Spleen (tissue), 11 donors: ENCODE data around the gene LRRC75A. TPM values are rescaled to one million over a fixed set of nuclear protein-coding genes. Genes with fewer than 3 reads are reported as not detected.
"Not testable (repeated sequence)": the region's sequence is repeated elsewhere in the genome, so short reads cannot be mapped to it uniquely, and the experiment has no call there.

ENCODE experiments used
- DNase-seq: peaks from one replicate; pipeline ENCODE4 v3.0.0-alpha.2; 2020
- H3K27ac ChIP-seq, 8 donors: fragments of 200-600 bp; sonication (generic) in 7 of 8; 1 replicate in 4 of 8; 2 replicates in 4 of 8; pipeline versions ENCODE4 v1.5.0 to v1.8.0; 2016 to 2021; ENCODE audit warnings: inconsistent platforms in 4 of 8, mild to moderate bottlenecking in 4 of 8, moderate library complexity in 1 of 8
- H3K27me3 ChIP-seq, 7 donors: fragments of 200-600 bp; sonication (generic) in 6 of 7; replicated peaks in 1 of 7; 1 replicate in 4 of 7; 2 replicates in 3 of 7; pipeline versions ENCODE4 v1.5.0 to v1.8.0; 2016 to 2021; ENCODE audit warnings: inconsistent platforms in 3 of 7, mild to moderate bottlenecking in 1 of 7
- H3K36me3 ChIP-seq, 6 donors: fragments of 200-600 bp; sonication (generic) in 5 of 6; 1 replicate in 4 of 6; 2 replicates in 2 of 6; pipeline versions ENCODE4 v1.5.0 to v1.8.0; 2016 to 2021; ENCODE audit warnings: inconsistent platforms in 2 of 6
- H3K4me1 ChIP-seq, 6 donors: fragments of 200-600 bp; sonication (generic) in 5 of 6; 1 replicate in 3 of 6; 2 replicates in 3 of 6; pipeline versions ENCODE4 v1.5.0 to v1.8.0; 2016 to 2021; ENCODE audit warnings: inconsistent platforms in 3 of 6
- H3K4me3 ChIP-seq, 8 donors: fragments of 200-600 bp; sonication (generic) in 7 of 8; 1 replicate in 4 of 8; 2 replicates in 4 of 8; pipeline versions ENCODE4 v1.5.0 to v1.8.0; 2016 to 2021; ENCODE audit warnings: inconsistent platforms in 4 of 8, mild to moderate bottlenecking in 4 of 8, moderate library complexity in 2 of 8
- H3K9me3 ChIP-seq, 8 donors: fragments of 200-600 bp; sonication (generic) in 7 of 8; 1 replicate in 4 of 8; 2 replicates in 4 of 8; pipeline versions ENCODE4 v1.5.0 to v1.8.0; 2016 to 2021; ENCODE audit warnings: inconsistent platforms in 4 of 8
- POLR2A ChIP-seq, 3 donors: fragments of 450-650 bp; IDR thresholded peaks; one replicate each; pipeline ENCODE4 v1.5.1; 2017; ENCODE audit warnings: antibody characterized with exemption in 3 of 3, mild to moderate bottlenecking in 1 of 3
- POLR2AphosphoS5 ChIP-seq, 3 donors: sonication (generic); formaldehyde crosslinking; IDR thresholded peaks; one replicate each; pipeline ENCODE4 v1.5.1; 2017; ENCODE audit warnings: antibody characterized with exemption in 3 of 3
- WGBS, 5 donors: extraction: QIAGEN DNeasy Blood & Tissue Kit in 3 of 5; methylation state at CpG; one replicate each; pipeline versions ENCODE4 v1.1.5 to v1.1.7; 2013 to 2018; 5-methylcytosine and 5-hydroxymethylcytosine counted together
- intact Hi-C: fragments of 100-400 bp; cut with DNase I; formaldehyde crosslinking; loops from one replicate; pipeline ENCODE4 v1.15.0; 2023; ENCODE audit warnings: low total_unique reads
- polyA plus RNA-seq, 3 donors: library from polyadenylated mRNA; stranded (reverse); fragments of 200-250 nt; gene quantifications; one replicate each; pipeline ENCODE4 v1.2.1, GENCODE V29; 2013
- total RNA-seq, 7 donors: library from RNA; depleted of rRNA in 3 of 7; stranded (reverse); fragments of >200 nt in 3 of 7; fragmentation: NEBNext Ultra II Directional in 4 of 7; extraction: Animal tissue kit (Norgen Biotek cat#: 25700) in 4 of 7; gene quantifications; one replicate each; pipeline versions ENCODE4 v1.1.0 to v1.2.1, GENCODE V29; 2016 to 2021
- TF ChIP-seq, protein P1 (sequence below), 11 experiments: fragments of 200-600 bp in 7 of 11; fragments of 450-650 bp in 4 of 11; sonication (generic) in 4 of 11; IDR thresholded peaks in 8 of 11; conservative IDR thresholded peaks in 3 of 11; 1 replicate in 7 of 11; 2 replicates in 4 of 11; pipeline versions ENCODE4 v1.4.0 to v1.8.0; 2016 to 2021; ENCODE audit warnings: antibody characterized with exemption in 11 of 11, inconsistent platforms in 4 of 11, mild to moderate bottlenecking in 1 of 11
- donor health status: healthy with polysubstance abuse.
- donor health status: DM: no; HTN: no; CAD: no; lungs with moderate emphysema.
- donor health status: DM: no; HTN: no; CAD: no.
- donor health status: Bipolar disorder and iron deficiency.
- donor health status: healthy.
- donor health status: DM: no; HTN: no; CAD: no.
- donor health status: DM: yes; HTN: yes; CAD: no.

Gene LRRC75A
- total and polyA plus RNA-seq, 10 donors, result 4.2 to 26.4 (median 19.3) TPM

DNA sequence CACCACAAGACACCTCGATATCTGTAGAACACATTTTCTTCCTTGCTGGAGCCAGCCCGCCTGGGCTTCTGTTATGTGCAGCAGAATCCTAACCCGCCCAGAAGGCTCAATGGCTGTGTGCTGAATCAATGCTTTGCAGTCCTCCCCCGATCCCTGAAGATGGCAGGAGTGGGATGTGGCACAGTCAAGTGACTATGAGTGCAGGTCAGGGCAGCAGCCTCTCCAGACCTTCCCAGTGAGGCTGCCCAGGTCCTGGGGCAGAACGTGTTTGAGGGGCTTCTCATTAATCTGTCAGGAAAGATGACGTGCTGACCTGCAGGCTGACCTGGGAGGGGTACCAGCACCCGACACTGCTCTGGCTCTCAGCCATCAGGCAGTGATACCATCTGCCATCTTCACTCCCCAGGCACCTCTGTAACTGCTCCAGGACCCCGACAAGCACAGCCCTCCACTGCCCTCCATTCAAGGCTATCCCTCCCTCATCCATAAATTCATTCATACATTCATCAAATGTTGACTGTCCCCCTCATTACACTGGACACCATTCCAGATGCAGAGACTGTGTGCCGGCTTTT is 35.2 kb downstream of the LRRC75A start:
- Histone ChIP-seq H3K4me1 (peaks cover 0 to 51% (median 33%) of the 10 kb centered on the region in 6 donors), H3K27ac (peak overlapping the region in 1 of 8 donors; percentile 16), H3K27me3 (no peaks in the 10 kb centered on the region), H3K9me3 (no peaks in the 10 kb centered on the region), H3K4me3 (no peak overlapping the region), H3K36me3 (peaks cover 0 to 37% (median 3%) of the 10 kb centered on the region in 6 donors)
- 77 to 89% (median 85%) methylated on average over 9 of the region's 9 CpGs for WGBS, 5 donors
- no peak for DNase-seq
- TF ChIP-seq, protein P1, sequence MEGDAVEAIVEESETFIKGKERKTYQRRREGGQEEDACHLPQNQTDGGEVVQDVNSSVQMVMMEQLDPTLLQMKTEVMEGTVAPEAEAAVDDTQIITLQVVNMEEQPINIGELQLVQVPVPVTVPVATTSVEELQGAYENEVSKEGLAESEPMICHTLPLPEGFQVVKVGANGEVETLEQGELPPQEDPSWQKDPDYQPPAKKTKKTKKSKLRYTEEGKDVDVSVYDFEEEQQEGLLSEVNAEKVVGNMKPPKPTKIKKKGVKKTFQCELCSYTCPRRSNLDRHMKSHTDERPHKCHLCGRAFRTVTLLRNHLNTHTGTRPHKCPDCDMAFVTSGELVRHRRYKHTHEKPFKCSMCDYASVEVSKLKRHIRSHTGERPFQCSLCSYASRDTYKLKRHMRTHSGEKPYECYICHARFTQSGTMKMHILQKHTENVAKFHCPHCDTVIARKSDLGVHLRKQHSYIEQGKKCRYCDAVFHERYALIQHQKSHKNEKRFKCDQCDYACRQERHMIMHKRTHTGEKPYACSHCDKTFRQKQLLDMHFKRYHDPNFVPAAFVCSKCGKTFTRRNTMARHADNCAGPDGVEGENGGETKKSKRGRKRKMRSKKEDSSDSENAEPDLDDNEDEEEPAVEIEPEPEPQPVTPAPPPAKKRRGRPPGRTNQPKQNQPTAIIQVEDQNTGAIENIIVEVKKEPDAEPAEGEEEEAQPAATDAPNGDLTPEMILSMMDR (IDR thresholded peaks at IDR 0.05 in 8 of 11, conservative IDR thresholded peaks at IDR 0.05 in 3 of 11), result no peak
- no peak for TF ChIP-seq POLR2A (IDR thresholded peaks at IDR 0.05)
- peak in 1 of 3 donors; percentile 11 for TF ChIP-seq POLR2AphosphoS5 (IDR thresholded peaks at IDR 0.05)
- intact Hi-C loops, result no loop called here

DNA sequence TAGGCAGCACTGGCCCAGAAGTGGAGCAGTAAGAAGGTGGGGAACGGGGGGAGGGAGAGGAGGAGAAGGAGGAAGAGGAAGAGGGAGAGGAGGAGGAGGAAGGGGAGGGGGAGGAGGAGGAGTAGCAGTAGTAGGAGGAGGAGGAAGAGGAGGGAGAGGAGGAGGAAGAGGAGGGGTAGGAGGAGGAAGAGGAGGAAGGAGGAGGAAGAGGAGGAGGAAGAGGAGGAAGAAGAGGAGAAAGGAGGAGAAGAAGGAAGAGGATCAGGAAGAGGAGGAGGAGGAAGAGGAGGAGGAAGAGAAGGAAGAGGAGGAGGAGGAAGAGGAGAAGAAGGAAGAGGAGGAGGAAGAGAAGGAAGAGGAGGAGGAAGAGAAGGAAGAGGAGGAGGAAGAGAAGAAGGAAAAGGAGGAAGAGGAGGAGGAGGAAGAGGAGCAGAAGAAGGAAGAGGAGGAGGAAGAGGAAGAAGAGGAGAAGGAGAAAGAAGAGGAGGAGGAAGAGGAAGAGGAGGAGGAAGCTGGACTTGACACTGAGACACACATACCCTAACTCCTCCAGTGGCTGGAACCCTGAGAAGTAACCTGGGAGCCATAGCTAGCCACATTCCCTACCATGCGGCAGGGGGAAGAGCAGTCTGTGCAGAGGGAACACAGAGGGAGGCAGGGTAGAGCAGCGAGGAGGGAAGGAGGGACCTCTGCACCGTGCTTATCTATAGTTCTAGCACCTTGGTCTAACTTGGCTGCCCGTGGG is 35.8 kb downstream of the LRRC75A start:
- TF ChIP-seq POLR2AphosphoS5 (IDR thresholded peaks at IDR 0.05), result no peak
- TF ChIP-seq, protein P1 (IDR thresholded peaks at IDR 0.05 in 8 of 11, conservative IDR thresholded peaks at IDR 0.05 in 3 of 11), result no peak
- TF ChIP-seq POLR2A (IDR thresholded peaks at IDR 0.05), result no peak
- Histone ChIP-seq H3K9me3 (no peaks in the 10 kb centered on the region), H3K4me1 (peaks cover 0 to 44% (median 28%) of the 10 kb centered on the region in 6 donors), H3K27me3 (no peaks in the 10 kb centered on the region), H3K36me3 (peaks cover 0 to 33% (median 0%) of the 10 kb centered on the region in 6 donors), H3K27ac (peak overlapping the region in 2 of 8 donors; percentile 4 to 19), H3K4me3 (no peak overlapping the region)
- WGBS, 5 donors, result 74 to 86% (median 80%) methylated on average over 5 of the region's 5 CpGs
- DNase-seq, result no peak
- intact Hi-C loops, result no loop called here

DNA sequence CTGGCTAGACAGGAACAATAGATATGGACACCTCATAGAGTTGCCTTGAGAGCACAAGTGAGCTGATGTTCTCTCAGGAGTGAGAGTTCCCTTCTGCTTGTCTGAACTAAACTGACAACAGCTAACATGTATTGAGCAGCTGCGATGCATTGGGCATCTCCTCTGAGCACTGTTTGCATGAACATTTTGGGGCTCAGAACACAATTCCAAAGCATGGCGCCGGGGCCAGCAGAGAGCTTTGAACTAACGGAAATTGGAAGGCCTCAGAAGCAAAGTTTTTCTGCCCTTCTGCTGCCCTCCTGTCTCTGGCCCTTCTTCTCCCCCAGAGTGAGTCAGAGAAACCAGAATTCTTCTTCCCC is 38.5 kb downstream of the LRRC75A start:
- TF ChIP-seq POLR2AphosphoS5 (IDR thresholded peaks at IDR 0.05), result no peak
- TF ChIP-seq, protein P1 (IDR thresholded peaks at IDR 0.05 in 8 of 11, conservative IDR thresholded peaks at IDR 0.05 in 3 of 11), result peak in 2 of 11 experiments; percentile 0 to 9
- intact Hi-C loops, result loop anchor here (5.0 kb wide), 1 partner anchor 69 kb away; no protein-coding TSS in a partner anchor
- WGBS, 5 donors, result 80 to 92% (median 86%) methylated on average over 4 of the region's 4 CpGs
- DNase-seq, result no peak
- no peak overlapping the region for H3K4me3 ChIP-seq
- peak overlapping the region in 3 of 8 donors; percentile 28 to 45 (median 34) for H3K27ac ChIP-seq
- H3K9me3 ChIP-seq, result no peaks in the 10 kb centered on the region
- peaks cover 0 to 50% (median 7%) of the 10 kb centered on the region in 6 donors for H3K36me3 ChIP-seq
- peaks cover 0 to 23% (median 10%) of the 10 kb centered on the region in 6 donors for H3K4me1 ChIP-seq
- no peaks in the 10 kb centered on the region for H3K27me3 ChIP-seq

DNA sequence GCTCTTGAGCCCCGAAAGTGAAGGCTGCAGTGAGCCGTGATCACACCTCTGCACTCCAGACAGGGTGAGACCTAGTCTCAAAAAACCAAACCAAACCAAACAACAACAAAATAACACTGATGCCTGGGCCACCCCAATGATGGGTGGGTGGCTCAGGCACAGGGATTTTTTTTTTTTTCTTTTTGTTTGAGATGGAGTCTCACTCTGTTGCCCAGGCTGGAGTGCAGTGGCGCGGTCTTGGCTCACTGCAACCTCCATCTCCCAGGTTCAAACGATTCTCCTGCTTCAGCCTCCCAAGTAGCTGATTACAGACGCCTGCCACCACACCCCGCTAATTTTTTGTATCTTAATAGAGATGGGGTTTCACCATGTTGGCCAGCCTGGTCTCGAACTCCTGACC is 39.7 kb downstream of the LRRC75A start:
- intact Hi-C loops, result loop anchor here (5.0 kb wide), 1 partner anchor 70 kb away; no protein-coding TSS in a partner anchor
- H3K27ac ChIP-seq, H3K27me3 ChIP-seq, DNase-seq, H3K9me3 ChIP-seq, H3K4me3 ChIP-seq: not testable (repeated sequence)
- Histone ChIP-seq H3K4me1 (peaks cover 0 to 28% (median 13%) of the 10 kb centered on the region in 6 donors), H3K36me3 (peaks cover 0 to 50% (median 11%) of the 10 kb centered on the region in 6 donors)
- 70 to 96% (median 73%) methylated on average over 8 of the region's 8 CpGs for WGBS, 5 donors
